GM23338 (cell line): ENCODE measurements around the gene ZNF410. TPM values are rescaled to one million over a fixed set of nuclear protein-coding genes. Genes with fewer than 3 reads are reported as not detected.

ENCODE experiments used
- ATAC-seq: fragments of 200-7000 bp; cut with Tn5 transposase; 3 replicates; pipeline ENCODE4 v1.9.1; 2020
- DNase-seq: peaks from one replicate; pipeline ENCODE4 v3.0.0-alpha.2; 2015; ENCODE audit warnings: low spot score
- H2AFZ ChIP-seq: fragments of 200-600 bp; sonication (generic); 2 replicates; pipeline ENCODE4 v1.8.0; 2016; ENCODE audit warnings: antibody characterized with exemption, mild to moderate bottlenecking, moderate library complexity
- H3F3A ChIP-seq: fragments of 200-600 bp; sonication (generic); replicated peaks from 2 replicates; pipeline ENCODE4 v1.8.0; 2017; ENCODE audit warnings: antibody characterized with exemption, mixed run types, low read depth
- H3K27ac ChIP-seq: fragments of 200-600 bp; sonication (generic); 2 replicates; pipeline ENCODE4 v1.6.1; 2016; ENCODE audit warnings: low read depth
- H3K27me3 ChIP-seq: fragments of 200-600 bp; sonication (generic); 2 replicates; pipeline ENCODE4 v1.8.0; 2016; ENCODE audit warnings: mild to moderate bottlenecking, mixed run types, moderate library complexity; ENCODE audit not compliant: insufficient read depth
- H3K36me3 ChIP-seq: fragments of 200-600 bp; sonication (generic); 2 replicates; pipeline ENCODE4 v1.8.0; 2016; ENCODE audit warnings: mild to moderate bottlenecking; ENCODE audit not compliant: insufficient read depth
- H3K4me1 ChIP-seq: fragments of 200-600 bp; sonication (generic); 2 replicates; pipeline ENCODE4 v1.8.0; 2016; ENCODE audit warnings: mild to moderate bottlenecking, moderate library complexity; ENCODE audit not compliant: insufficient read depth
- H3K4me2 ChIP-seq: fragments of 200-600 bp; sonication (generic); 2 replicates; pipeline ENCODE4 v1.7.1; 2017; ENCODE audit warnings: mixed run types
- H3K4me3 ChIP-seq: fragments of 200-600 bp; sonication (generic); 2 replicates; pipeline ENCODE4 v1.6.1; 2016; ENCODE audit warnings: mixed run types
- H3K79me2 ChIP-seq: fragments of 200-600 bp; sonication (generic); replicated peaks from 2 replicates; pipeline ENCODE4 v1.8.0; 2017; ENCODE audit warnings: mild to moderate bottlenecking; ENCODE audit not compliant: insufficient read depth
- H3K9me2 ChIP-seq: fragments of 200-600 bp; sonication (generic); 2 replicates; pipeline ENCODE4 v1.8.0; 2017; ENCODE audit not compliant: insufficient read depth
- H4K20me1 ChIP-seq: fragments of 200-600 bp; sonication (generic); replicated peaks from 2 replicates; pipeline ENCODE4 v1.8.0; 2017; ENCODE audit warnings: mild to moderate bottlenecking; ENCODE audit not compliant: insufficient read depth
- H3K27ac Mint-ChIP-seq: 2 replicates; pipeline ENCODE4 v1.8.0; 2020; ENCODE audit warnings: inconsistent platforms, mild to moderate bottlenecking, moderate library complexity, mixed read lengths
- H3K27me3 Mint-ChIP-seq: 3 replicates; pipeline ENCODE4 v1.8.0; 2022; ENCODE audit warnings: low read depth, mild to moderate bottlenecking, moderate library complexity, mixed read lengths, inconsistent platforms; ENCODE audit not compliant: insufficient read depth, poor library complexity
- H3K36me3 Mint-ChIP-seq: 3 replicates; pipeline ENCODE4 v1.8.0; 2021; ENCODE audit warnings: low read depth, mild to moderate bottlenecking, inconsistent platforms, moderate library complexity, mixed read lengths
- H3K4me1 Mint-ChIP-seq: 3 replicates; pipeline ENCODE4 v1.8.0; 2020; ENCODE audit warnings: mild to moderate bottlenecking, inconsistent platforms, mixed read lengths
- H3K4me3 Mint-ChIP-seq: 3 replicates; pipeline ENCODE4 v1.8.0; 2021; ENCODE audit warnings: moderate library complexity, mild to moderate bottlenecking, inconsistent platforms, mixed read lengths
- H3K9me3 Mint-ChIP-seq: 3 replicates; pipeline ENCODE4 v1.8.0; 2020; ENCODE audit warnings: moderate library complexity, mild to moderate bottlenecking, inconsistent platforms, mixed read lengths
- EZH2 ChIP-seq: fragments of 200-600 bp; sonication (generic); IDR thresholded peaks from one replicate; pipeline ENCODE4 v1.8.0; 2017; ENCODE audit warnings: antibody characterized with exemption, mild to moderate bottlenecking, low read depth; ENCODE audit not compliant: unreplicated experiment
- EZH2phosphoT487 ChIP-seq: fragments of 200-600 bp; sonication (generic); IDR thresholded peaks from one replicate; pipeline ENCODE4 v1.8.1; 2018; ENCODE audit warnings: antibody characterized with exemption; ENCODE audit not compliant: unreplicated experiment
- JUNB ChIP-seq: IDR thresholded peaks from one replicate; pipeline ENCODE4 v1.6.1; 2016; ENCODE audit warnings: antibody characterized with exemption; ENCODE audit not compliant: unreplicated experiment
- NANOG ChIP-seq: IDR thresholded peaks from 2 replicates; pipeline ENCODE4 v1.6.1; 2016; ENCODE audit warnings: antibody characterized with exemption, borderline replicate concordance
- ZNF114 ChIP-seq: fragments of 250-450 bp; sonication (Bioruptor Pico); IDR thresholded peaks from 2 replicates; pipeline ENCODE4 v1.5.0; 2020; ENCODE audit warnings: mild to moderate bottlenecking, moderate library complexity
- ZNF331 ChIP-seq: fragments of 250-450 bp; sonication (Bioruptor Pico); IDR thresholded peaks from 2 replicates; pipeline ENCODE4 v1.5.0; 2020; ENCODE audit warnings: low read depth, mild to moderate bottlenecking, moderate library complexity
- polyA plus RNA-seq: library from polyadenylated mRNA; unstranded; fragments of >200 nt; fragmentation: Nextera tagmentation; extraction: Ambion mirVana; gene quantifications from 2 replicates; pipeline ENCODE4 v1.2.1, GENCODE V29; 2016
- total RNA-seq: library from RNA; depleted of rRNA; stranded (reverse); fragments of >200 nt; shearing (Covaris generic); gene quantifications from 2 replicates; pipeline ENCODE4 v1.2.3, GENCODE V29; 2014
- TF ChIP-seq, protein P1 (sequence below): IDR thresholded peaks from one replicate; pipeline ENCODE4 v1.6.1; 2018; ENCODE audit warnings: antibody characterized with exemption; ENCODE audit not compliant: unreplicated experiment
- TF ChIP-seq, protein P2 (sequence below), 2 experiments: fragments of 200-600 bp in 1 of 2; sonication (generic) in 1 of 2; conservative IDR thresholded peaks; 2 replicates each; pipeline versions ENCODE4 v1.5.1 to v1.6.1; 2016 to 2017; ENCODE audit warnings: antibody characterized with exemption in 2 of 2, low read depth in 2 of 2, mild to moderate bottlenecking in 2 of 2, moderate library complexity in 1 of 2
- TF ChIP-seq, protein P3 (sequence below): IDR thresholded peaks from 2 replicates; pipeline ENCODE4 v1.6.1; 2016; ENCODE audit warnings: antibody characterized with exemption

Gene ZNF410
- total and polyA plus RNA-seq, 2 experiments from 2014 or later: 10.6 to 20.4 TPM

DNA sequence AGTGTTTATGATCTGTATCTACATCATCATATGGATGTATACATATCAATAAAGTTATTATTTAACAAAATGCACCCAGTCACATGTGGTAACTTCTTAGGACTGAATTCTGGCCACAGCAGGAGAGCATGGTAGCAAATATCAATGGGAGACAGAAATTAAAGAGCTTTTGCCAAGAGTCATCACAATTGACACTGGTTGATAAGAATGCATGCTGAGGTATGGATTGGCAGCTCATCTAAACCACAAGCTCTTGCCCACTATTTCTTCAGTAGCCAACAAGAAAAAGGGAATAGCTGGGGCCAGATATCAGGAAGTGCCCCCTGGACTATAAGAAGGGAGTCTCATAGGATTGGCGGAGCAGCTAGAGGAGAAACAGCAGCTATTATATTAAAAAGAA is 44.5 kb upstream of the ZNF410 start:
- H3K27me3 Mint-ChIP-seq: peaks cover 5% of the 10 kb centered on the region

GRCh38 chr14:73842851-73843250 is 43.8 kb upstream of the ZNF410 start:
- H3K27ac Mint-ChIP-seq: no peak overlapping the region
- no peaks in the 10 kb centered on the region for H3K36me3 Mint-ChIP-seq
- no peak for ATAC-seq
- Histone ChIP-seq H4K20me1 (no peaks in the 10 kb centered on the region), H3K4me2 (no peak overlapping the region), H3K27me3 (no peaks in the 10 kb centered on the region), H3K4me3 (no peak overlapping the region), H3K9me2 (no peaks in the 10 kb centered on the region), H3K79me2 (no peaks in the 10 kb centered on the region), H3K27ac (no peak overlapping the region), H3K36me3 (no peaks in the 10 kb centered on the region), H3K4me1 (no peaks in the 10 kb centered on the region), H3F3A (no peaks in the 10 kb centered on the region), H2AFZ (no peak overlapping the region)
- peaks cover 5% of the 10 kb centered on the region for H3K27me3 Mint-ChIP-seq
- no peaks in the 10 kb centered on the region for H3K9me3 Mint-ChIP-seq
- TF ChIP-seq JUNB: no peak
- no peak for TF ChIP-seq NANOG
- TF ChIP-seq, protein P1, sequence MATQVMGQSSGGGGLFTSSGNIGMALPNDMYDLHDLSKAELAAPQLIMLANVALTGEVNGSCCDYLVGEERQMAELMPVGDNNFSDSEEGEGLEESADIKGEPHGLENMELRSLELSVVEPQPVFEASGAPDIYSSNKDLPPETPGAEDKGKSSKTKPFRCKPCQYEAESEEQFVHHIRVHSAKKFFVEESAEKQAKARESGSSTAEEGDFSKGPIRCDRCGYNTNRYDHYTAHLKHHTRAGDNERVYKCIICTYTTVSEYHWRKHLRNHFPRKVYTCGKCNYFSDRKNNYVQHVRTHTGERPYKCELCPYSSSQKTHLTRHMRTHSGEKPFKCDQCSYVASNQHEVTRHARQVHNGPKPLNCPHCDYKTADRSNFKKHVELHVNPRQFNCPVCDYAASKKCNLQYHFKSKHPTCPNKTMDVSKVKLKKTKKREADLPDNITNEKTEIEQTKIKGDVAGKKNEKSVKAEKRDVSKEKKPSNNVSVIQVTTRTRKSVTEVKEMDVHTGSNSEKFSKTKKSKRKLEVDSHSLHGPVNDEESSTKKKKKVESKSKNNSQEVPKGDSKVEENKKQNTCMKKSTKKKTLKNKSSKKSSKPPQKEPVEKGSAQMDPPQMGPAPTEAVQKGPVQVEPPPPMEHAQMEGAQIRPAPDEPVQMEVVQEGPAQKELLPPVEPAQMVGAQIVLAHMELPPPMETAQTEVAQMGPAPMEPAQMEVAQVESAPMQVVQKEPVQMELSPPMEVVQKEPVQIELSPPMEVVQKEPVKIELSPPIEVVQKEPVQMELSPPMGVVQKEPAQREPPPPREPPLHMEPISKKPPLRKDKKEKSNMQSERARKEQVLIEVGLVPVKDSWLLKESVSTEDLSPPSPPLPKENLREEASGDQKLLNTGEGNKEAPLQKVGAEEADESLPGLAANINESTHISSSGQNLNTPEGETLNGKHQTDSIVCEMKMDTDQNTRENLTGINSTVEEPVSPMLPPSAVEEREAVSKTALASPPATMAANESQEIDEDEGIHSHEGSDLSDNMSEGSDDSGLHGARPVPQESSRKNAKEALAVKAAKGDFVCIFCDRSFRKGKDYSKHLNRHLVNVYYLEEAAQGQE: no peak
- no peak for TF ChIP-seq ZNF114
- TF ChIP-seq EZH2: no peak
- no peak for TF ChIP-seq EZH2phosphoT487
- TF ChIP-seq, protein P2, sequence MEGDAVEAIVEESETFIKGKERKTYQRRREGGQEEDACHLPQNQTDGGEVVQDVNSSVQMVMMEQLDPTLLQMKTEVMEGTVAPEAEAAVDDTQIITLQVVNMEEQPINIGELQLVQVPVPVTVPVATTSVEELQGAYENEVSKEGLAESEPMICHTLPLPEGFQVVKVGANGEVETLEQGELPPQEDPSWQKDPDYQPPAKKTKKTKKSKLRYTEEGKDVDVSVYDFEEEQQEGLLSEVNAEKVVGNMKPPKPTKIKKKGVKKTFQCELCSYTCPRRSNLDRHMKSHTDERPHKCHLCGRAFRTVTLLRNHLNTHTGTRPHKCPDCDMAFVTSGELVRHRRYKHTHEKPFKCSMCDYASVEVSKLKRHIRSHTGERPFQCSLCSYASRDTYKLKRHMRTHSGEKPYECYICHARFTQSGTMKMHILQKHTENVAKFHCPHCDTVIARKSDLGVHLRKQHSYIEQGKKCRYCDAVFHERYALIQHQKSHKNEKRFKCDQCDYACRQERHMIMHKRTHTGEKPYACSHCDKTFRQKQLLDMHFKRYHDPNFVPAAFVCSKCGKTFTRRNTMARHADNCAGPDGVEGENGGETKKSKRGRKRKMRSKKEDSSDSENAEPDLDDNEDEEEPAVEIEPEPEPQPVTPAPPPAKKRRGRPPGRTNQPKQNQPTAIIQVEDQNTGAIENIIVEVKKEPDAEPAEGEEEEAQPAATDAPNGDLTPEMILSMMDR (conservative IDR thresholded peaks at IDR 0.05; ENCODE audit: low read depth in 2 of 2): no peak
- no peak for TF ChIP-seq ZNF331
- H3K4me3 Mint-ChIP-seq: no peak overlapping the region
- no peak for DNase-seq
- H3K4me1 Mint-ChIP-seq: no peaks in the 10 kb centered on the region; the same call in 2 of the 3 replicates

More for the DNA sequence above, 44.5 kb upstream of the ZNF410 start:
- no peaks in the 10 kb centered on the region for H3K36me3 ChIP-seq
- no peaks in the 10 kb centered on the region for H3K9me3 Mint-ChIP-seq
- no peak overlapping the region for H3K4me3 Mint-ChIP-seq
- no peak overlapping the region for H3K27ac Mint-ChIP-seq
- H3K27ac ChIP-seq: no peak overlapping the region
- no peaks in the 10 kb centered on the region for H3K36me3 Mint-ChIP-seq
- no peaks in the 10 kb centered on the region for H3K9me2 ChIP-seq
- H3K27me3 ChIP-seq: no peaks in the 10 kb centered on the region
- no peaks in the 10 kb centered on the region for H4K20me1 ChIP-seq
- DNase-seq (no peak), ATAC-seq (no peak)
- TF ChIP-seq, protein P3, sequence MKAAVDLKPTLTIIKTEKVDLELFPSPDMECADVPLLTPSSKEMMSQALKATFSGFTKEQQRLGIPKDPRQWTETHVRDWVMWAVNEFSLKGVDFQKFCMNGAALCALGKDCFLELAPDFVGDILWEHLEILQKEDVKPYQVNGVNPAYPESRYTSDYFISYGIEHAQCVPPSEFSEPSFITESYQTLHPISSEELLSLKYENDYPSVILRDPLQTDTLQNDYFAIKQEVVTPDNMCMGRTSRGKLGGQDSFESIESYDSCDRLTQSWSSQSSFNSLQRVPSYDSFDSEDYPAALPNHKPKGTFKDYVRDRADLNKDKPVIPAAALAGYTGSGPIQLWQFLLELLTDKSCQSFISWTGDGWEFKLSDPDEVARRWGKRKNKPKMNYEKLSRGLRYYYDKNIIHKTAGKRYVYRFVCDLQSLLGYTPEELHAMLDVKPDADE: no peak
- TF ChIP-seq ZNF331 (no peak), NANOG (no peak)
- H3F3A ChIP-seq: no peaks in the 10 kb centered on the region
- no peak overlapping the region for H3K4me2 ChIP-seq
- no peak overlapping the region for H2AFZ ChIP-seq
- H3K4me1 Mint-ChIP-seq: peaks cover 3% of the 10 kb centered on the region
- H3K4me1 ChIP-seq: no peaks in the 10 kb centered on the region
- no peak overlapping the region for H3K4me3 ChIP-seq
- no peaks in the 10 kb centered on the region for H3K79me2 ChIP-seq
